ENCODE measurements around the gene RFX6. TPM values are rescaled to one million over a fixed set of nuclear protein-coding genes. Genes with fewer than 3 reads are reported as not detected.

The RFX6 gene
- total RNA-seq, 1 donor from 2014 or later, result 28.7 TPM

DNA sequence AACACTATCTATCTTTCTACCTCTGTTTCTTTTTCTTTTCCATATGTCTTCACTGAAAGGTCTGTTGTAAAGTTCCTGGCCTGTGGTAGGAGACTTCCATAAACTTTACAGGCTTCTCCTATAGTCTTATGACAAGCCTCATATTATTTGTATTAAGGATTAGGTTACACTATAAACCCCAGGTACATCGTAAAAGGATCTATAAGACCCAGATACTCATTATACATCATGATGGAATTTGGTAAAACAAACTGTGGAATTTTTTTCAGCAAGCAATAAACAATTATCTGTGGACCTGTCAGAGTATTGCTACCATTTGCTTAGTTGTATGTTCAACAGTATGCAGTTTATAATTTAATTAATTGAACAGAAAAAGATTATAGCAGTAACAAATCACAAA is 55.5 kb downstream of the RFX6 start:
- TF ChIP-seq, protein P1, sequence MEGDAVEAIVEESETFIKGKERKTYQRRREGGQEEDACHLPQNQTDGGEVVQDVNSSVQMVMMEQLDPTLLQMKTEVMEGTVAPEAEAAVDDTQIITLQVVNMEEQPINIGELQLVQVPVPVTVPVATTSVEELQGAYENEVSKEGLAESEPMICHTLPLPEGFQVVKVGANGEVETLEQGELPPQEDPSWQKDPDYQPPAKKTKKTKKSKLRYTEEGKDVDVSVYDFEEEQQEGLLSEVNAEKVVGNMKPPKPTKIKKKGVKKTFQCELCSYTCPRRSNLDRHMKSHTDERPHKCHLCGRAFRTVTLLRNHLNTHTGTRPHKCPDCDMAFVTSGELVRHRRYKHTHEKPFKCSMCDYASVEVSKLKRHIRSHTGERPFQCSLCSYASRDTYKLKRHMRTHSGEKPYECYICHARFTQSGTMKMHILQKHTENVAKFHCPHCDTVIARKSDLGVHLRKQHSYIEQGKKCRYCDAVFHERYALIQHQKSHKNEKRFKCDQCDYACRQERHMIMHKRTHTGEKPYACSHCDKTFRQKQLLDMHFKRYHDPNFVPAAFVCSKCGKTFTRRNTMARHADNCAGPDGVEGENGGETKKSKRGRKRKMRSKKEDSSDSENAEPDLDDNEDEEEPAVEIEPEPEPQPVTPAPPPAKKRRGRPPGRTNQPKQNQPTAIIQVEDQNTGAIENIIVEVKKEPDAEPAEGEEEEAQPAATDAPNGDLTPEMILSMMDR (IDR thresholded peaks at IDR 0.05; ENCODE audit: unreplicated experiment), result no peak
- peaks cover 12% of the 10 kb centered on the region for H3K36me3 Mint-ChIP-seq (ENCODE audit: insufficient read depth)
- H3K4me3 Mint-ChIP-seq (ENCODE audit: low read depth), result no peak overlapping the region
- peaks cover 58% of the 10 kb centered on the region for H3K4me1 Mint-ChIP-seq (ENCODE audit: low read depth)
- no peaks in the 10 kb centered on the region for H3K27me3 Mint-ChIP-seq
- H3K9me3 Mint-ChIP-seq (ENCODE audit: low read depth), result no peaks in the 10 kb centered on the region
- no peak for DNase-seq (ENCODE audit: low spot score, unreplicated experiment)
- H3K27ac Mint-ChIP-seq, result peak overlapping the region; percentile 46

DNA sequence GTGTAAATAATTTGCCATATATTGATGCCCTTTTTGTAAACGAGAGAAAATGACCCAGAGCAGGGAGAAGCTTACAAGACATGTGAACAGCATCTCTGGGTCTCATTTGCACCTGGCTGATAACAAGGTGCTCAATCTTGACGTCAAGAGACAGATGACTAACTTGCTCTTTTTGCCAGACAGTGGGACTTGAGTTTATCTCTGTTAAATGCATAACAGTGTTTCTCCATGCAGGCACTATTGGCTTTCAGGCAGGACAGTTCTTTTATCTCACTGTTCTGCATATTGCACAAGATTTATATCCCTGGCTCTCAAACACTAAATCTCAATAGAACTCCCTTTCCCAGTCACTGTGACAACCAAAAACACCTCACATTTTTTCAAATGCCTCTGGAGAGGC is 56.4 kb downstream of the RFX6 start:
- H3K4me1 Mint-ChIP-seq (ENCODE audit: low read depth), result peaks cover 58% of the 10 kb centered on the region

DNA sequence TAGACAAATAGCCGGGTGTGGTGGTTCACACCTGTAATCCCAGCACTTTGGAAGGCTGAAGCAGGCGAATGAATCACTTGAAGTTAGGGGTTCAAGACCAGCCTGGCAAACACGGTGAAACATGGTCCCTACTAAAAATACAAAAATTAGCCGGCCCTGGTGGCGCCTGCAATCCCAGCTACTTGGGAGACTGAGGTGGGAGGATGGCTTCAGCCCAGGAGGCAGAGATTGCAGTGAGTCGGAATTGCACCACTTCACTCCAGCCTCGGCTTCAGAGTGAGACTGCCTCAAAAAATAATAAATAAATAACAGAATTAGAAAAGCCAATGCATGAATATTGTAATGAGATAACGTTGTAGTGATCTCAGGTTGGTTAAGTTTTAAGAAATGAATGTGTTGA is 61.3 kb downstream of the RFX6 start:
- peaks cover 53% of the 10 kb centered on the region for H3K4me1 Mint-ChIP-seq (ENCODE audit: low read depth)
- H3K27me3 Mint-ChIP-seq, result no peaks in the 10 kb centered on the region
- no peaks in the 10 kb centered on the region for H3K36me3 Mint-ChIP-seq (ENCODE audit: insufficient read depth)
- H3K9me3 Mint-ChIP-seq (ENCODE audit: low read depth), result peaks cover 3% of the 10 kb centered on the region
- no peak for DNase-seq (ENCODE audit: low spot score, unreplicated experiment)
- TF ChIP-seq, protein P1 (IDR thresholded peaks at IDR 0.05; ENCODE audit: unreplicated experiment), result no peak
- H3K27ac Mint-ChIP-seq, result no peak overlapping the region
- H3K4me3 Mint-ChIP-seq (ENCODE audit: low read depth), result no peak overlapping the region

More for the DNA sequence above, 56.4 kb downstream of the RFX6 start:
- TF ChIP-seq, protein P1 (IDR thresholded peaks at IDR 0.05; ENCODE audit: unreplicated experiment), result no peak
- Mint-ChIP-seq H3K4me3 (ENCODE audit: low read depth) (no peak overlapping the region), H3K9me3 (ENCODE audit: low read depth) (no peaks in the 10 kb centered on the region), H3K36me3 (ENCODE audit: insufficient read depth) (peaks cover 12% of the 10 kb centered on the region), H3K27me3 (no peaks in the 10 kb centered on the region), H3K27ac (peak overlapping the region; percentile 86)
- DNase-seq (ENCODE audit: low spot score, unreplicated experiment), result no peak

- H3K4me3 Mint-ChIP-seq (ENCODE audit: low read depth), result no peak overlapping the region
- peaks cover 48% of the 10 kb centered on the region for H3K4me1 Mint-ChIP-seq (ENCODE audit: low read depth)
- H3K27ac Mint-ChIP-seq, result peak overlapping the region; percentile 15
- no peaks in the 10 kb centered on the region for H3K36me3 Mint-ChIP-seq (ENCODE audit: insufficient read depth)
- DNase-seq (ENCODE audit: low spot score, unreplicated experiment), result no peak
- TF ChIP-seq, protein P1 (IDR thresholded peaks at IDR 0.05; ENCODE audit: unreplicated experiment), result peak; percentile 27
- peaks cover 3% of the 10 kb centered on the region for H3K9me3 Mint-ChIP-seq (ENCODE audit: low read depth)
- H3K27me3 Mint-ChIP-seq, result no peaks in the 10 kb centered on the region
Measured at GRCh38 chr6:116941727-116942126, 64.7 kb downstream of the RFX6 start.

DNA sequence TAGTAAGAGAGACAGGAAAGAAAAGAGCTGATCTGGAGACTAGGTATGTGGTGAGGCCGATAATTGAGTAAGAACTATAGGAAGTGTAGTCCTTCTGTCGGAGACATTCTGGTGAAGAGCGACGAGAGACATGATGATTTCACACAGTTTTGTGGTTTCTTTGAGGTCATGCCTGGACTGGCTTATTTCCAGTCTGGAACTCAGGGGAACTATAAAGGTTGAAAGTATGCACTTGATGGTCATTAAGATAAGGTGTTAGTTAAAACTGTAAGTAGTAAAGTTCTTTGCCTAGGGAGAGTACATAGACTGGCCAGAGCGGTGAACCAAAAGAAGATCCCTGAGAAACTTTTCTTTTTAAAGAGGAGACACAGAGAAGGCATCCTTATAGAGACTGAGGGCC is 68.8 kb downstream of the RFX6 start:
- TF ChIP-seq, protein P1 (IDR thresholded peaks at IDR 0.05; ENCODE audit: unreplicated experiment), result no peak
- peaks cover 68% of the 10 kb centered on the region for H3K4me1 Mint-ChIP-seq (ENCODE audit: low read depth)
- no peaks in the 10 kb centered on the region for H3K27me3 Mint-ChIP-seq
- peak overlapping the region; percentile 43 for H3K27ac Mint-ChIP-seq
- H3K36me3 Mint-ChIP-seq (ENCODE audit: insufficient read depth), result no peaks in the 10 kb centered on the region
- peaks cover 3% of the 10 kb centered on the region for H3K9me3 Mint-ChIP-seq (ENCODE audit: low read depth)
- DNase-seq (ENCODE audit: low spot score, unreplicated experiment), result no peak
- H3K4me3 Mint-ChIP-seq (ENCODE audit: low read depth), result no peak overlapping the region

All from progenitor cell of endocrine pancreas (in vitro differentiated cells).